NCI-H1417 treated with DMSO at 0.1 percent for 48 hours (cell line): ENCODE results near the gene ADGRL3.

Experiments used
- DNase-seq: peaks from one replicate; lab custom pipeline; 2025; lab: John Stamatoyannopoulos, UW

The ADGRL3 gene

DNA sequence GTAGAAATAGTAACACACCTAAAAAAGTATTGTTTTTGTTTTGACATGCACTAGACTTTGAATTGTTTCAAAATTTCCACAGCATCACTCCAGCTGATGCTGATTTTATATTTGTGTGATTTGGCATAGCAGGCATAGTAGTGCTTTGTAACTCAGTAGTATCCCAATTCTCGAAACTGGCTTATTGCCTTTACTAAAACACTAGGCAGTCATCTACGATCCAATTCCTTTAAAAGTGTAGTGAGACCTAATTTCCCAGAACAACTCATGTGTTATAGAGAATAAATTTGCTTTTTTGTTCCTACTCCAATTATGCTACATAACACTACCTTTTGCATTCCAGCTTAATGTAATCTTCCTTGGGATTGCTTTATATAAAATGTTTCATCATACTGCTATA is 797.7 kb downstream of the ADGRL3 start:
- no peak for DNase-seq

DNA sequence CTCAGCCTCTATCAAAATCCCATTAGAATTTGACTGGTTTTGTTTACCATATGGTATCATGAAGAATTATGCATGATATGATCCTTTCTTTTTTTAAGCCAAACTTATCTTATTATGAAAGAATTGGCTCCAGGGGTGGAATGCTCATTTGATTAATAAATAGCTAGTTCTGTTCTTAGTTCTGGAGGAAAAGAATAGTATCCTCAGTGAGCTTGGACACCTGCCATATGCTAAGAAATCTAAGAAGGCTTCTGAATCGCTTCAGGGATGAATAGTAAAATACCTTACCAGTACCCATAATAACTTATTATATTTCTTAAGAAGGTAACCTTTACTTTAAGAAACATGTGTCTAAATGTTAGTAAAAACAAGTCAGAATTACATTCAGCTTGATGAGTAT is 803.6 kb downstream of the ADGRL3 start:
- no peak for DNase-seq

DNA sequence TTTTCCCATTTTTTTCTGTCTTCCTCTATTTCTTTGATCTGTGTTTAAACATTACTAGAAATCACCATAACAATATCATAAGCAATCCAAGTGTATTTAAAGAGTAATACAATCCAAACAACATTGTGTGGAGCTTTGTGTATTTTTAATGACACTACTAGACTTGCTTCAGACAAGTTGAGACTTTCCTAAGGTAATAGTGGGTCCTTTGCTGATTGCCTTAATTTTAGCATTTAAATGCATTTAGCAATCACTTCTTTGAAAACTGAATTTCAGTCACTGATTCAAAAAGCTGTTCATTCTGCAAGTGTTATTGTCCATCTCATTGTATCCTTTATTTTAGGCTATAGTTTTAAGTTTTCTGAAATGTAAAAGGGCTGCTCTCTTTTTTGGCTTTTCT is 804.8 kb downstream of the ADGRL3 start:
- DNase-seq, result no peak

DNA sequence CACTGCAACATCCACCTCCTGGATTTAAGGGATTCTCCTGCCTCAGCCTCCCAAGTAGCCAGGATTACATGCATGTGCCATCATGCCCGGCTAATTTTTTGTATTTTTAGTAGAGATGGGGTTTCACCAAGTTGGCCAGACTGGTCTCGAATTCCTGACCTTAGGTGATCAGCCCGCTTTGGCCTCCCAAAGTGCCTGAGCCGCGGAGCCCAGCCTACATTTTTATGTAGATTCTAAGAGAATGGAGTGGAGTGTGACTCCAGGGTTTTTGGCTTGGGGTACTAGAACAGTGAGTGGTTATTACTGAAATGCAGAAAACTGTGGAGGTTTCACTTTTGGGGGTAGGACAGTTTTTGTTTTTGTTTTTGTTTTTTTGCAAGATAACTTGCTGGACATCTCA is 806.0 kb downstream of the ADGRL3 start:
- DNase-seq, result no peak

DNA sequence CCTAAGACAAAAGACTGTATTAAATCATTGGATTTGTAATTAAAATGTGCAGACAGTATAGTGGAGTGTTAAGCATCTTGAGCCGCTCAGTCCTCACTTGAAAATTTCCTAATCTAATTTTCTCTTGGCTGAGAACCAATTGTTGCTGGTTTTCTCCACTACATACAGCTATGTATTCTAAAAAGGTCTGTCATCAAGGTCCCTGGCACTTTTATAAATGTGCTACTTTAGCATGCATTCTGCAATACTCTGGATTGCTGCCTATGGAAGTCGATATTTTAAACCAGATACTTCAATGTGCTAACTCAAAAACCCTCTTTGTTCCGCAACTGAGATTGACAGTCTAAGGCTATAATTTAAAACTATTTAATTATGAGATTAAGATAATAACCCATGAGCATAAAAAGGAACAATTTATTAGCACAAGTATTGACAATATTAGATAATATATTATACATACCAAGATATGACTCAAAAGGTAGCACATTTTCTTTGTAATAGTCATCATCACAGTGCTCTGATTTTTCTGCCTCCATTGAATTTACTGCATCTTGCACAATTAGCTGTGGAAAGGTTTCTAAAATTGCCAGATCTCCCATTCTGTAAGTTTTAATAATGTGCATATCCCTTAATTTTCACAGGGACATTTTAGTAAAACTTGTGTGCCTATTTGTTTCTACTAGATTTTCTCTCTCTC is 815.1 kb downstream of the ADGRL3 start:
- DNase-seq, result no peak

DNA sequence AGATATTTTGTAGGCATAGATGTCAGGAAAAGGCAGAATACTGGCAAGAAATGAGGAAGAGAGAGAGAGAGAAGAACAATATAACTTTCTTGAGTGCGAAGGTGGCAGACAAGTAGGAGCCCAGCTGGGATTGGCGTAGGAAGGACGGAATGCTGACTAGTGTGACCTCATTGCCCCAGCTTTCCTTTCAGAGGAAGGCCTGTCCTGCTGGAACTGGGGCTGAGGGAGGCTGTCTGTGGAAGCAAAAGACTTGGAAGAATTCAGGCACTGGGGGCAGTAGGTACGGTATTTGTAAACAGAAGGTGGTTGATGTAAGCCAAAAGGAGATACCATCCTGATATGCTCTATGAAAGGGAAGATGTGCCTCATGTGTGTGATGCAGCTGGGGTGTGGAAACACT is 818.4 kb downstream of the ADGRL3 start:
- DNase-seq, result no peak

DNA sequence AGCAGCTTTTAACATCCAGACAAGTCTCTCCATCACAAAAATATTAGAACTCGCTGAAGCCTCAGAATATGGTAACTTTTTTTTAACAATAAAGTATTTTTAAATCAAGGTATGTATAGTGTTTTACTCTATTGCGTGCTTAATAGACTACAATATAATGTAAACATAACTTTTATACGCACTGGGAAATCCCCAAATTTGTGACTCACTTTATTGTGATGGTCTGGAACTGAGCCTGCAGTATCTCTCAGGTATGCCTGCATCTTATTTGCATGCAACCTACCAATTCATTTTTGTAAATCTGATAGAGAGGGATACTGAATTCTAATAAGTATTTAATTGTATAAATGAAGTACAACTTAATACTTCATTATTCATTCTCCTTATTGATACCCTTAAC is 823.5 kb downstream of the ADGRL3 start:
- no peak for DNase-seq

DNA sequence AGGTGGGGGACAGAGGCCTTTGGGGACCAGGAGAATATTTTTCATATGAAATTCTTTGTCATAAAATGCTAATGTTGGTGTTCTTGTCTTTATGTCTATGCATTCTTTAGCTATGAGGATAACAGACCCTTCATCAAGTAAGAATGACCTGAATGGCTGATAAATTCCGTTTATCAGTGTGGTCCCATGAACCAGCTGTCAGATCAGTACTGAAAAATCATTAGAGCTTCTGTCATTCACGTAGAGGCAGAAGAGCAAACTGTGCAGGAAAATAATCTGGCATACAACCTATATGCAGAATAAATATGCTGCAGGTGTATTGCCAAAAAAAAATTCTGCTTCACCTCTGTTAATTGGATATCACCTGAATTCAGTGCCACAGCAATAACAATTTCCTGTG is 828.6 kb downstream of the ADGRL3 start:
- DNase-seq, result no peak

DNA sequence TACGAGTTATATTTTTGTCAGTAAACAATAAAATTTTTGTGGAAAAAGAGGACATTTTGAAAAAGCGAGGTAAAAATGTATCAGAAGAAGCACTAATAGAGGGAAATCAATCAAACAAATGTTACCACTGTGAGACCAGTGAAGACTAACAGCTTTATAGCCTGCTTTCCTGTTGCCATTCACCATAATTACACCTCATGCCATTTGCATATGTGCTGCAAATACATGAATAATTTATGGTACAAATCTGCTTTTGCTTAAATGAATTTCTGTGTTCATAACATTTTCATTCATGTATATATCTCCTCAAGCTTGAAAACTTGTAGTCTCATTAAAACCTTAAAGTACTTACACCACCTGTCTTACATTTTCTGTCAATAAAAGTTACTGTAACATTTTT is 830.8 kb downstream of the ADGRL3 start:
- no peak for DNase-seq

DNA sequence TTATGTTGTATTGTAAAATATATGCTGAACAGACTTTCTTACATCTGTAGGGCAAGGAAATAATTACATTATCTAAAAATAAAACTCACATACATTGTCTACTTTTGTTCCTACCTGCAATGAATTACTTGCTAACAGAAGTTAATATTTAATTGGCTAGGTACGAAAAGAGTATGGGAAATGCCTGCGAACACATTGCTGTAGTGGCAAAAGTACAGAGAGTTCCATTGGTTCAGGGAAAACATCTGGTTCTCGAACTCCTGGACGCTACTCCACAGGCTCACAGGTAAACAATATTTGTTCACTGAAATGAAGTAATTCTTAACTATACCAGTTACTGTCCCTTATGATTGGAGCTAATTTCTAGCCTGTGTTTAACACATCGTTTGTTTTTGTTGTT is 837.4 kb downstream of the ADGRL3 start:
- no peak for DNase-seq

DNA sequence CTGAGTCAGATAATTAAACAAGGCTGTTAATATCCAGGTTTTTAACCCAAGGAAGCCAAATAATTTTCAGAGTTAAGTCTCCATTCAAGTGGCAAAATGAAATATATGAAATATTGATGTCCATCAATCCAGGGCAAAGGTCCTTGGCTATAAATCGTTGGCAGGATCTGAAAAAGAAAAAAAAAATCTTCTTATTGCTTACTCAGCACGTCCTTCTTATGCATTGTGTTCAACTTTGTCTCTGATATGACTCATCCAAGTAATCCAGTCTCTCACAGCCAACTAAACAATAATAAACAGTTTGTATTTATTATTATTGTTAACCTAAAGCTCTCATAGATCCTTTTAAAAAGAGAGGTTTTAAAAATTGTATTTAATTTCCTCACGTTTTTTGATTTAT is 851.2 kb downstream of the ADGRL3 start:
- no peak for DNase-seq

DNA sequence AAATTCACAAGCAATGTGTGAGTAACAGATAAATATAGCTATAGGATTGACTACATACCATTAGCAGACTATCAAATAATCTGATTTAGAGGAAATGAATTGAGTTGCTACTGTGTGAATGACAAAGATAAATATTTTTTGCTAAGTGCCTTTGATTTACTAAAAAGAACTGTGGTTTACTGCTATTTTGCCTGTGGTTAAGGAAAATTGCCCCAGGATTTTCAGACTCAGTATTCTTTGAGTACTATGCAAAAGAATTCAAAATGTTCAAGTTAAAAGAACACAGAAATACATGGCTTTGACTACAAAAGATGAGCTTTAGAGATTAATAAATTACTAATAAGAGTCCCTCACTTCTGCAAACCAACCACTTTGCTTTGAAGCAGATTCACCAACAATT is 853.8 kb downstream of the ADGRL3 start:
- DNase-seq, result no peak

DNA sequence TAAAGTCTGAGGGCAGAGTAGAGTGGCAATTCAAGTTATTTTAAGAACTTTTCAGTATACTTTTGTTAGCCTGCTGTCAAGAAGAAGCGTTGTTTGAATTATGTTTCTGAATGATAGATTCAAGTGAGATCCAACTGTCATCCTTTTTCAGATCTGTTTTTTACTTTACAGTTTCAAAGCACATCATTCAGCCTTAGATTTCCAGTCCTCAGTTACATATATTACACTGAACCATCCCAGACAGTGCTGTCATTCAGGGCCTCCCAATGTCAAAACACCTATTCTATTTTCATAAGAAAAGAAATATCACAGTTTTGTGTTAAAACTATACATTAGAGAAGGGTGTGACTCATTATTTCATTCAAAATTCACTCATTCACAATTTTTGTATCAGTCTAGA is 856.9 kb downstream of the ADGRL3 start:
- DNase-seq, result no peak

DNA sequence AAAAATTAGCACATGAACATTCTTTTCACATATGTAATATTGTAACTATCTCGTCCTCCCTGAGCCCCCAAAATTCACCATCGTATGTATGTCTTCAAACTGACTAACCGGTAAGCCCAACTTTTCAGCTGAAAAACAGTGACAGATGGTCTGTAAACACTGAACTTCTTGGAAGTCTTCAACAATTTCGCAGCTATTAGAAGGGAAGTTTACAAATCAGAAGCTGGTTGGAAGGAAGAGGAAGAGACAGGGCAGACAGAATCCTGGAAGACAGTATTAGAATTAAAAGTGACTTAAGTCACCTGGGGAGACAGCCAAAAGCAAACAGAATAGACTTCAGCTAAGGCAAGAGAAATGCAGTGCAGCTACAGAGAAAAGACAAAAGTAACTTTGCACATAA is 858.4 kb downstream of the ADGRL3 start:
- no peak for DNase-seq

DNA sequence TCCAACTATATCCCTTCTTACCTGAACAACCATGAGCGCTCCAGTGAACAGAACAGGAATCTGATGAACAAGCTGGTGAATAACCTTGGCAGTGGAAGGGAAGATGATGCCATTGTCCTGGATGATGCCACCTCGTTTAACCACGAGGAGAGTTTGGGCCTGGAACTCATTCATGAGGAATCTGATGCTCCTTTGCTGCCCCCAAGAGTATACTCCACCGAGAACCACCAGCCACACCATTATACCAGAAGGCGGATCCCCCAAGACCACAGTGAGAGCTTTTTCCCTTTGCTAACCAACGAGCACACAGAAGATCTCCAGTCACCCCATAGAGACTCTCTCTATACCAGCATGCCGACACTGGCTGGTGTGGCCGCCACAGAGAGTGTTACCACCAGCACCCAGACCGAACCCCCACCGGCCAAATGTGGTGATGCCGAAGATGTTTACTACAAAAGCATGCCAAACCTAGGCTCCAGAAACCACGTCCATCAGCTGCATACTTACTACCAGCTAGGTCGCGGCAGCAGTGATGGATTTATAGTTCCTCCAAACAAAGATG is 870.2 kb downstream of the ADGRL3 start:
- no peak for DNase-seq

DNA sequence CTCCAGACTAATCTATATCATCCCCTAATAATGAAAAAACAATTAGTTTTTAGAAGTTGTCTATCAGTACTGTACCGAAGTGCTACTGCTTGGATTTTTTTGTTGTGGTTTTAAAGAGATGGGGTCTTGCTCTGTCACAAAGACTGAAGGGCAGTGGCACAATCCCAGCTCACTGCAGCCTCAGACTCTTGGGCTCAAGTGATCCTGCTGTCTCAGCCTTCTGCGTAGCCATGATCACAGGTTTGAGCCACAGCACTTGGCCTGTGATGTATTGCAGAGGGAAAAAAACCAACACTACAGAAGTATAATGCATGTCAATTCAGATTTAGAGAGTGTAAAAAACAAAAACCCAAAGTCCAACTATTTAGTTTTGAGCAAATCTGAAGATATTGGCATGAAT is 875.0 kb downstream of the ADGRL3 start:
- DNase-seq, result no peak

DNA sequence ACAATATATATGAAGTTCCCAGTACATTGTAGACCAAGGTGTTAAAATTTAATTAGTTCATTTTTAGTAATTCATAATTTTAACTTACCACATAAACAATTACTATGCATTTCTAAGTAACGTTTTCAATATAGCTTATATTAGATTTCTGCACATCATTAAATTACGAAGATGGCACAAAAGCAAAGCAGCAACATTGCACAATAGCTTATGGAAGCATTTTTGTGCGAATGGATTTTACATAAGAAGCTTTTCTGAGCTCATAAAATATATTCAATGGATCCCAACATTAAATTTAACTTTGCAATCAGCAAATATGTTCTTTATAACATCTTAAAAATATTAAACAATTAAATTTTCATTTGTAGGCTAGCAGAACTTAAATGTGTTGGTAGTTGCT is 875.4 kb downstream of the ADGRL3 start:
- no peak for DNase-seq

DNA sequence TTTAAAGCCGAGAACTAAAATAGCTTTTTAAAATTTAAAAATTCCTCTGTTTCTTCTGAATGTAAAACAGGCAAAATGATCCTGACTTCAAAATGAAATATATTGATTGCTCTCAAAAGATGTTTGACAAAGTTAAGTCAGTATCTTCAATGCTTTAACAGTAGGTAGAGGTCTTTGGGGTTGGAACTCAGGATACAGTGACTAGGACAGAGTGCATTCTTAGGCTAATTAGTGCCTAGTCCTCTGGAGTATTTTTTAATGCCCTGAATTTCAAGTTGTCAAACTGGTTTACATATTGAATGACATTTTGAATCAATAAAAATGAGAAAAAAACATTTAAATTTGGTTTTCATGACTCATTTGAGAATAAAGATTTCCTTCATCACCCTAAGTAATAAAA is 877.3 kb downstream of the ADGRL3 start:
- DNase-seq, result no peak

DNA sequence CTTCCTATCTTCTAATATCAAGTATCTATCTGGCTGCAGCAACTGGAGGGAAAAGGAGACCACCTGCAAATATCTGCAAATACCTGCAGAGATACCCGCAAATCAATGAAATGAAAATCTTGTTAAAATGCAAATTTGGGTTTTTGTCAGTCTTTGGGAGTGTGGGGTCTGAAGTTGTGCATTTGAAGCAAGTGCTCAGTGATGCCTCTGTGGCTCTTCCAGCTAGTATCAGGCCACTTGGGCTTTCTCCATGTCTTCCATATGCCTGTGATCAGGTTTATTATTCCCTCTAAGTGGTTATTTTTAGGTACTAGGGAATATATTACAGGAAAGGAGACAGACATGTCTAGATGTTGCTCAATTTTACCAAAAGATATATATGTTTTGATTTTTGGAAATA is 880.3 kb downstream of the ADGRL3 start:
- DNase-seq, result no peak

DNA sequence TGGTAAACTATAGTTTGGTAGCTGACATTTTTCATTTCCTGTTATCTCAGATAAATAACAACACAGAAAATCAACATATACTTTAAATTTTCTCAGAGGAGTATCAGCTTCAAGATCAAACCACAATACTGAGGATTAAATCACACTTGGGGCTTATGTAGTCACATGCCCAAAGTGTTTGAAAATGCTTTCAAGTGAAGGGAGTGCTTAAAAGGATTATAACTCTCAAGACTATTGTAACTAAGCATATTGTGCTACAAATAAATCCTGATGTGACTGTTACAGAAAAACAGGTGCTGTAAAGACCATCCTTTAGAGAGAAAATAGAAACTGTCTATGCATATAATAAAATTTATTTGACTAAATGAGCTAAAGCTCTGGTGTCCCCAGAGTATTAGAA is 887.6 kb downstream of the ADGRL3 start:
- DNase-seq, result no peak

DNA sequence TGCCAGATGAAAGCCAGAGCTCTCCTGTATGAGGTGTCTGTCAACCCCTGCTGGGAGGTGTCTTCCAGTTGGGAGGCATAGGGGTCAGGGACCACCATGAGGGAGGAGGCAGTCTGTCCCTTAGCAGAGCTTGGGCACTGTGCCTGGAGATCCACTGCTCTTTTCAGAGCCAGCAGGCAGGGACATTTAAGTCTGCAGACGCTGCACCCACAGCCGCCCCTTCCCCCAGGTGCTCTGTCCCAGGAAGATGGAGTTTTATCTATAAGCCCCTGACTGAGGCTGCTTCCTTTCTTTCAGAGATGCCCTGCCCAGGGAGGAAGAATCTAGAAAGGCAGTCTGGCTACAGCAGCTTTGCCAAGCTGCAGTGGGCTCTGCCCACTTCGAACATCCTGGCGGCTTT is 893.6 kb downstream of the ADGRL3 start:
- no peak for DNase-seq

DNA sequence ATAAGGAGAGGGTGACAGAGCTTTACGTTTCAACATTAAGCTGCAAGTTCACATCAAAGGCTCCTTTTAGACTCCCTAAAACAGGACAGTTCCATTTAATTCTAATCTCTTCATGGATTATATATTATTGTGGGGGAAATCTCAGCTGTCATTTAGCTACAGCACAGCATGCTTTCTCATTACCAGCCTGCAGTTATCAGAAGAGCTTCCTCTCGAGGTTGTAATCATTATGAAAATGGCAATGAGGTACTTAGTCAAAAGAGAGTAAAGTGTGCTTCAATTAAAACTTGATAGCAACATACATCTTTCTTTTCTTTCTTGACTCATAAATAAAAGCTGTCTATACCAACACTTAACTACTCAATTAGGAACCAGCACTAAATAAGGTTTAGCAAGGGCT is 896.8 kb downstream of the ADGRL3 start:
- DNase-seq, result no peak

DNA sequence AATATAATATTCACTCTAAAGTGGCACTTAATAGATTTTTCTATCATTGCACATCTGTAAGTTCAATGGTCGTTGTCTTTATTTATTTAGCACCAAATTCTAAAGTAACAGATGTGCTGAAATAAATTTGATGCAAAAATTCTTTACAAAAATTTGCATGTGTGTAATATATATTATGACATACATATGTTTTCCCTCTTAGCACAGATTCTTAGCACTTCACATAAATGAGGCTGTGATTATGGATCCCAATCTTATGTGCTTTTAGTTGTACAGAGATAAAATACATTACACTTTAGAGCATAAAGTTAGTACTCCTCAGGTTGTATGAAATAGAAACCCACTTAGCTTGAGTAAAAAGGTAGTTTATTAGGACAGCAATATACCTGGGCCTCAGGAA is 915.1 kb downstream of the ADGRL3 start:
- no peak for DNase-seq

DNA sequence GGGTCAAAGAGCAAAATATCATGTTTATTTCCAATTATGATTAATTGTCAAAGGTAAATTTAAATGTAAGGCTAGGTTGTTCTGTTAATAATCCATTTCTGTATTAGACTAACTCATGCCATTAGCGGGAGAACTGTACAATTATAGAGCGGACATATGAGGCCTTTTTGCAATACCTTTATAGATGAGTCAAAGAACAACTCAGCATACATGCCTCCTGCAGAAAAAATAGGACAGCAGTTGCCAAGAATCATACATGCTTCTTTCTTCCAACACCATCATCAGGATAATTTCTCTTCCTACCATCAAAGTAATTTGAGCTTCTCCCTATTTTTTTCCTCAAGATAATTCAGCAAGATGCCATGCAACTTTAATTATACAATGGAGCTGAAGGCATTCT is 917.8 kb downstream of the ADGRL3 start:
- DNase-seq, result no peak
